ENCODE measurements around the gene SLC9A3.

SLC9A3 gene

GRCh38 chr5:538801-539468 lies 14.7 kb upstream of the SLC9A3 start:
- no peak for TF ChIP-seq CTCF (conservative IDR thresholded peaks at IDR 0.05; ENCODE audit: low read depth, low read length)
- Histone ChIP-seq H3K27ac (no peak overlapping the region), H3K9ac (no peak overlapping the region), H3K4me3 (IDR thresholded peaks at IDR 0.05; ENCODE audit: insufficient read depth, low read depth, low read length) (no peak overlapping the region), H4K20me1 (ENCODE audit: insufficient read depth) (no peaks in the 10 kb centered on the region), H3K4me2 (no peak overlapping the region), H3K79me2 (ENCODE audit: insufficient read depth, low read depth) (no peaks in the 10 kb centered on the region), H2AFZ (ENCODE audit: low read depth) (no peak overlapping the region), H3K36me3 (ENCODE audit: insufficient read depth) (no peaks in the 10 kb centered on the region), H3K4me1 (ENCODE audit: low read depth, poor library complexity, severe bottlenecking) (no peaks in the 10 kb centered on the region), H3K27me3 (ENCODE audit: insufficient read depth, low read depth) (peaks cover 84% of the 10 kb centered on the region)

- Histone ChIP-seq H3K4me2 (no peak overlapping the region), H2AFZ (ENCODE audit: low read depth) (no peak overlapping the region), H3K27me3 (ENCODE audit: insufficient read depth, low read depth) (peaks cover 84% of the 10 kb centered on the region), H3K36me3 (ENCODE audit: insufficient read depth) (no peaks in the 10 kb centered on the region), H4K20me1 (ENCODE audit: insufficient read depth) (no peaks in the 10 kb centered on the region), H3K79me2 (ENCODE audit: insufficient read depth, low read depth) (no peaks in the 10 kb centered on the region), H3K4me1 (ENCODE audit: low read depth, poor library complexity, severe bottlenecking) (no peaks in the 10 kb centered on the region), H3K4me3 (IDR thresholded peaks at IDR 0.05; ENCODE audit: insufficient read depth, low read depth, low read length) (no peak overlapping the region), H3K9ac (no peak overlapping the region), H3K27ac (no peak overlapping the region)
- TF ChIP-seq CTCF (conservative IDR thresholded peaks at IDR 0.05; ENCODE audit: low read depth, low read length), result no peak
Measured at GRCh38 chr5:538271-538771, 14.1 kb upstream of the SLC9A3 start.

DNA sequence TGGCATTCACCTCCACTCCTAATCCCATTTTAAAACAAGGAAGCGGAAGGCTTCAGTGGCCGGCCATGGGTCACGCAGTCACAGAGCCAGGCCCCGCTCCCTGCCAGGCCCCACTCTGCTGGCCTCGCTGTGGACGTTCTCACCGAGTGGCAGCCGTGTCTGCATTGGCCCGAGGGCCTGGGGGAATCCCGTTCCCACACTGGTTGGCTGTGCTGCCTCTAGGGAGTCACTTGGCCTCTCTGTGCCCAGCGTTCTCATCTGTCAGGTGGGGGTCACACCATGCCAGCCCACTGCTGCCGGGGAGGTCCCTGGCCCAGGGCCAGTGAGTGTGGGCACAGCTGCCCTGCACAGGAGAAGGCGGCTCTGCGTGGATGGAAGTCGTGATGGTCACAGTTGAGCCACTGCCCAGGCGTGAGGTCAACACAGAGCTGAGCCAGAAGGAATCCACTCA lies 13.4 kb upstream of the SLC9A3 start:
- H3K9ac ChIP-seq, result no peak overlapping the region
- no peak for TF ChIP-seq CTCF (conservative IDR thresholded peaks at IDR 0.05; ENCODE audit: low read depth, low read length)
- H3K36me3 ChIP-seq (ENCODE audit: insufficient read depth), result no peaks in the 10 kb centered on the region
- no peaks in the 10 kb centered on the region for H3K79me2 ChIP-seq (ENCODE audit: insufficient read depth, low read depth)
- H3K27me3 ChIP-seq (ENCODE audit: insufficient read depth, low read depth), result peaks cover 87% of the 10 kb centered on the region
- no peak overlapping the region for H3K27ac ChIP-seq
- H3K4me1 ChIP-seq (ENCODE audit: low read depth, poor library complexity, severe bottlenecking), result no peaks in the 10 kb centered on the region
- no peaks in the 10 kb centered on the region for H4K20me1 ChIP-seq (ENCODE audit: insufficient read depth)
- H3K4me3 ChIP-seq (IDR thresholded peaks at IDR 0.05; ENCODE audit: insufficient read depth, low read depth, low read length), result no peak overlapping the region
- no peak overlapping the region for H2AFZ ChIP-seq (ENCODE audit: low read depth)
- H3K4me2 ChIP-seq, result no peak overlapping the region

DNA sequence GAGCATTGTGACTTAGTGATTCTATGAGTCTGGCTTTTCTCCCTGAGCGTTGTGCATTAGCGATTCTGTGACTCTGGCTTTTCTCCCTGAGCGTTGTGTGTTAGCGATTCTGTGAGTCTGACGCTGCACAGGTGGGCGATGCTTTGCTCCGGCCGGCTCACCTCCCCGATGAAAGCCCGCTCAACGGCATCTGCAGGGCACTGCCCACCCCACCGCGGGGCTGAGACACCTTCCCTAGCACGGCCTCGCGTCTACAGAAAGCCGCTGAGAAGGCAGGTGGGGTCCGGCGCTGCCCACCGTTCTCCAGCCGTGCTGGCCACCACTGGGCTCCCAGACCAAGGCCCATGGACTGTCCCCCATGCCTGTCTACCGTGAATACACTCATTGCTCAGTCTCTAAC lies 12.8 kb upstream of the SLC9A3 start:
- Histone ChIP-seq H3K4me2 (no peak overlapping the region), H3K27me3 (ENCODE audit: insufficient read depth, low read depth) (peaks cover 87% of the 10 kb centered on the region), H3K79me2 (ENCODE audit: insufficient read depth, low read depth) (no peaks in the 10 kb centered on the region), H3K4me1 (ENCODE audit: low read depth, poor library complexity, severe bottlenecking) (no peaks in the 10 kb centered on the region), H3K36me3 (ENCODE audit: insufficient read depth) (no peaks in the 10 kb centered on the region), H3K9ac (no peak overlapping the region), H3K27ac (no peak overlapping the region), H2AFZ (ENCODE audit: low read depth) (no peak overlapping the region), H3K4me3 (IDR thresholded peaks at IDR 0.05; ENCODE audit: insufficient read depth, low read depth, low read length) (no peak overlapping the region), H4K20me1 (ENCODE audit: insufficient read depth) (no peaks in the 10 kb centered on the region)
- TF ChIP-seq CTCF (conservative IDR thresholded peaks at IDR 0.05; ENCODE audit: low read depth, low read length), result no peak
